ENCODE results near the gene C11orf52.

C11orf52 gene

DNA sequence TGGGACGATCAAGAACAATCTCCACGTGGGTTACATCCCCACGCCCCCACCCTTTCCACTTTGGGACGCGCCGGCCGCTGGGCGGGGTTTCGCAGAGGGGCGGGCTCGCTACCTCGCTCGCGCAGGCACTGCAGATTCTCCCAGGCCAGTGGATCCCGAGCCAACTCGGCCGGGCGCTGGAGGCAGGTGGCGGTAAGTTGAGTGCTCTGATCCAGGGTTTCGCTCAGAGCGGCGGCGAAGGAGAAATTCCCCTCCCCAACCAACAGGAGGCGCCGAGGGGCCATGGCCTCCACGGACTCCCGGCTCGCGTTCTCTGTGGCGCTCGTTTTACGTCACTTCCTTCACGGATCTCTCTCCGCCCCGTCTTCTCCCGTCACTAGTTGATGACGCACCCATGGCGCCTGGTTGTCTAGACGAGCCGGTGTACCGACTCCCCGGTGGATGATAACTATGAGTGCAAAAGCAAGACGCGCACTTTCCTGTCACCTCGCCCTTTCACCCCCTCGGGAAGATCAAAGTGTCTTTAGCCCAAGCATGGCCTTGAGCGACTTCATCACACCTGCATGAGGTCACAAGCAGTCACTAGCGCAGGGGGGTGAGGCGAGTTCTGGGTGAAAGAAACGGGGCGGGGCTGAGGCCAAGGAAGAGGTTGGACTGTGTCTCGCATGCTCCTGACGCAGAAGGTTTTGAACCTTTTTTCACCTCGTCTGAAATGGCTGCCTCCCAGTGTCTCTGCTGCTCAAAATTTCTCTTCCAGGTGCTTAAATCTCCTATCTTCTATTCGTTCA is 39.7 kb upstream of the C11orf52 start, which contains the start of the genes CFAP68 and FDXACB1 (continued):
- peak; percentile 63 for TF ChIP-seq ZNF654 (tag by site-specific recombination; IDR thresholded peaks at IDR 0.05; ENCODE audit: low read depth)
- no peak for TF ChIP-seq ZNF621 (tag by site-specific recombination; IDR thresholded peaks at IDR 0.05)
- TF ChIP-seq, protein P1, sequence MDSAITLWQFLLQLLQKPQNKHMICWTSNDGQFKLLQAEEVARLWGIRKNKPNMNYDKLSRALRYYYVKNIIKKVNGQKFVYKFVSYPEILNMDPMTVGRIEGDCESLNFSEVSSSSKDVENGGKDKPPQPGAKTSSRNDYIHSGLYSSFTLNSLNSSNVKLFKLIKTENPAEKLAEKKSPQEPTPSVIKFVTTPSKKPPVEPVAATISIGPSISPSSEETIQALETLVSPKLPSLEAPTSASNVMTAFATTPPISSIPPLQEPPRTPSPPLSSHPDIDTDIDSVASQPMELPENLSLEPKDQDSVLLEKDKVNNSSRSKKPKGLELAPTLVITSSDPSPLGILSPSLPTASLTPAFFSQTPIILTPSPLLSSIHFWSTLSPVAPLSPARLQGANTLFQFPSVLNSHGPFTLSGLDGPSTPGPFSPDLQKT (IDR thresholded peaks at IDR 0.05; ENCODE audit: borderline replicate concordance, low read depth, low read length), result no peak
- no peak for TF ChIP-seq ZSCAN16 (tag by site-specific recombination; IDR thresholded peaks at IDR 0.05)
- no peak for TF ChIP-seq ZNF48 (tag by site-specific recombination; IDR thresholded peaks at IDR 0.05)
- TF ChIP-seq ZNF175 (tag by site-specific recombination; IDR thresholded peaks at IDR 0.05), result no peak
- peak; percentile 62 for TF ChIP-seq PRDM1 (tag by site-specific recombination; IDR thresholded peaks at IDR 0.05)
- TF ChIP-seq ZNF830 (tag by site-specific recombination; IDR thresholded peaks at IDR 0.05; ENCODE audit: low read depth), result no peak
- TF ChIP-seq ZNF561 (tag by site-specific recombination; IDR thresholded peaks at IDR 0.05; ENCODE audit: borderline replicate concordance), result no peak; the same call in 1 of the 2 replicates
- TF ChIP-seq ZNF174 (tag by site-specific recombination; IDR thresholded peaks at IDR 0.05), result no peak
- no peak for TF ChIP-seq ZNF223 (tag by site-specific recombination; IDR thresholded peaks at IDR 0.05)
- no peak for TF ChIP-seq ZFP41 (tag by site-specific recombination; IDR thresholded peaks at IDR 0.05; ENCODE audit: borderline replicate concordance)
- TF ChIP-seq, protein P2, sequence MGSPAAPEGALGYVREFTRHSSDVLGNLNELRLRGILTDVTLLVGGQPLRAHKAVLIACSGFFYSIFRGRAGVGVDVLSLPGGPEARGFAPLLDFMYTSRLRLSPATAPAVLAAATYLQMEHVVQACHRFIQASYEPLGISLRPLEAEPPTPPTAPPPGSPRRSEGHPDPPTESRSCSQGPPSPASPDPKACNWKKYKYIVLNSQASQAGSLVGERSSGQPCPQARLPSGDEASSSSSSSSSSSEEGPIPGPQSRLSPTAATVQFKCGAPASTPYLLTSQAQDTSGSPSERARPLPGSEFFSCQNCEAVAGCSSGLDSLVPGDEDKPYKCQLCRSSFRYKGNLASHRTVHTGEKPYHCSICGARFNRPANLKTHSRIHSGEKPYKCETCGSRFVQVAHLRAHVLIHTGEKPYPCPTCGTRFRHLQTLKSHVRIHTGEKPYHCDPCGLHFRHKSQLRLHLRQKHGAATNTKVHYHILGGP (tag by site-specific recombination; IDR thresholded peaks at IDR 0.05), result no peak
- TF ChIP-seq ZNF639 (tag by site-specific recombination; IDR thresholded peaks at IDR 0.05), result peak; percentile 94
- TF ChIP-seq SCRT2 (tag by site-specific recombination; IDR thresholded peaks at IDR 0.05), result peak; percentile 45; the same call in 1 of the 2 replicates
- peak; percentile 86 for TF ChIP-seq ZBTB6 (tag by site-specific recombination; IDR thresholded peaks at IDR 0.05)
- TF ChIP-seq, protein P3, sequence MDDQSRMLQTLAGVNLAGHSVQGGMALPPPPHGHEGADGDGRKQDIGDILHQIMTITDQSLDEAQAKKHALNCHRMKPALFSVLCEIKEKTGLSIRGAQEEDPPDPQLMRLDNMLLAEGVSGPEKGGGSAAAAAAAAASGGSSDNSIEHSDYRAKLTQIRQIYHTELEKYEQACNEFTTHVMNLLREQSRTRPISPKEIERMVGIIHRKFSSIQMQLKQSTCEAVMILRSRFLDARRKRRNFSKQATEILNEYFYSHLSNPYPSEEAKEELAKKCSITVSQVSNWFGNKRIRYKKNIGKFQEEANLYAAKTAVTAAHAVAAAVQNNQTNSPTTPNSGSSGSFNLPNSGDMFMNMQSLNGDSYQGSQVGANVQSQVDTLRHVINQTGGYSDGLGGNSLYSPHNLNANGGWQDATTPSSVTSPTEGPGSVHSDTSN (CRISPR knock-in tag; IDR thresholded peaks at IDR 0.05), result peak; percentile 63; the same call in 1 of the 2 replicates
- no peak for TF ChIP-seq ZNF169 (tag by site-specific recombination; IDR thresholded peaks at IDR 0.05)
- TF ChIP-seq ZSCAN30 (tag by site-specific recombination; IDR thresholded peaks at IDR 0.05), result peak; percentile 38; the same call in 1 of the 2 replicates
- no peak for TF ChIP-seq ZNF214 (tag by site-specific recombination; IDR thresholded peaks at IDR 0.05; ENCODE audit: borderline replicate concordance)
- TF ChIP-seq CTCF (tag by site-specific recombination; IDR thresholded peaks at IDR 0.05), result peak; percentile 94
- TF ChIP-seq TCF7L2 (IDR thresholded peaks at IDR 0.05; ENCODE audit: borderline replicate concordance, low read depth, low read length), result peak; percentile 98
- no peak for TF ChIP-seq ZNF558 (tag by site-specific recombination; IDR thresholded peaks at IDR 0.05)
- peak; percentile 80 for TF ChIP-seq SP2 (tag by site-specific recombination; IDR thresholded peaks at IDR 0.05)
- peak; percentile 68; the same call in 1 of the 2 replicates for TF ChIP-seq ZNF501 (tag by site-specific recombination; IDR thresholded peaks at IDR 0.05)
- TF ChIP-seq WT1 (tag by site-specific recombination; IDR thresholded peaks at IDR 0.05), result 0 out of 2 replicates have a peak, but pooled peaks have one; percentile 24

Data from HEK293 (cell line).